KOPT-K1 (cell line): Measurements from ENCODE around the gene ARHGAP6.

Experiments
- H3K27ac ChIP-seq: fragments of 200-600 bp; sonication (generic); 2 replicates; pipeline ENCODE4 v1.5.1; 2016; ENCODE audit warnings: antibody characterized with exemption, mild to moderate bottlenecking, low read depth, low read length; ENCODE audit not compliant: poor library complexity, severe bottlenecking
- H3K36me3 ChIP-seq: fragments of 200-600 bp; sonication (generic); 2 replicates; pipeline ENCODE4 v1.5.1; 2017; ENCODE audit warnings: antibody characterized with exemption, mild to moderate bottlenecking, low read length, moderate library complexity; ENCODE audit not compliant: insufficient read depth
- H3K9me3 ChIP-seq: fragments of 200-600 bp; sonication (generic); 2 replicates; pipeline ENCODE4 v1.5.1; 2017; ENCODE audit warnings: antibody characterized with exemption, low read length, mild to moderate bottlenecking; ENCODE audit not compliant: insufficient read depth, poor library complexity, severe bottlenecking

ARHGAP6 gene

GRCh38 chrX:11665168-11666111 is at the start of gene ARHGAP6:
Gene ARHGAP6 (minus strand): TSS chrX:11665920. CDS start chrX:11664828, 1,092 bp downstream.
- H3K36me3 ChIP-seq = no peaks in the 10 kb centered on the region
- H3K27ac ChIP-seq = no peak within 1 kb of the TSS
- no peaks in the 10 kb centered on the region for H3K9me3 ChIP-seq

GRCh38 chrX:11704725-11705495 is 39.2 kb upstream of the ARHGAP6 start:
- H3K36me3 ChIP-seq = no peaks in the 10 kb centered on the region
- no peak overlapping the region for H3K27ac ChIP-seq
- H3K9me3 ChIP-seq = no peaks in the 10 kb centered on the region

- H3K27ac ChIP-seq = no peak overlapping the region
Observed at GRCh38 chrX:11703855-11704254, 38.1 kb upstream of the ARHGAP6 start.

GRCh38 chrX:11702965-11703631 is 37.4 kb upstream of the ARHGAP6 start:
- Histone ChIP-seq H3K36me3 (no peaks in the 10 kb centered on the region), H3K9me3 (no peaks in the 10 kb centered on the region), H3K27ac (no peak overlapping the region)

More at GRCh38 chrX:11703855-11704254, 38.1 kb upstream of the ARHGAP6 start:
- Histone ChIP-seq H3K9me3 (no peaks in the 10 kb centered on the region), H3K36me3 (no peaks in the 10 kb centered on the region)

- Histone ChIP-seq H3K27ac (no peak overlapping the region), H3K9me3 (no peaks in the 10 kb centered on the region), H3K36me3 (no peaks in the 10 kb centered on the region)
Observed at GRCh38 chrX:11702420-11702819, 36.7 kb upstream of the ARHGAP6 start.

- Histone ChIP-seq H3K27ac (no peak overlapping the region), H3K9me3 (no peaks in the 10 kb centered on the region), H3K36me3 (no peaks in the 10 kb centered on the region)
Observed at GRCh38 chrX:11698702-11699101, 33.0 kb upstream of the ARHGAP6 start.

GRCh38 chrX:11688201-11688600 is 22.5 kb upstream of the ARHGAP6 start:
- H3K9me3 ChIP-seq = no peaks in the 10 kb centered on the region
- no peak overlapping the region for H3K27ac ChIP-seq
- H3K36me3 ChIP-seq = no peaks in the 10 kb centered on the region

- Histone ChIP-seq H3K27ac (no peak overlapping the region), H3K9me3 (no peaks in the 10 kb centered on the region), H3K36me3 (no peaks in the 10 kb centered on the region)
Observed at GRCh38 chrX:11687157-11687556, 21.4 kb upstream of the ARHGAP6 start.

GRCh38 chrX:11683057-11683456 is 17.3 kb upstream of the ARHGAP6 start:
- Histone ChIP-seq H3K27ac (no peak overlapping the region), H3K9me3 (no peaks in the 10 kb centered on the region), H3K36me3 (no peaks in the 10 kb centered on the region)

GRCh38 chrX:11678158-11678557 is 12.4 kb upstream of the ARHGAP6 start:
- Histone ChIP-seq H3K9me3 (no peaks in the 10 kb centered on the region), H3K27ac (no peak overlapping the region), H3K36me3 (no peaks in the 10 kb centered on the region)

GRCh38 chrX:11672213-11672612 is 6.5 kb upstream of the ARHGAP6 start:
- no peaks in the 10 kb centered on the region for H3K36me3 ChIP-seq
- H3K27ac ChIP-seq = no peak overlapping the region
- no peaks in the 10 kb centered on the region for H3K9me3 ChIP-seq

- no peaks in the 10 kb centered on the region for H3K36me3 ChIP-seq
- no peak overlapping the region for H3K27ac ChIP-seq
- no peaks in the 10 kb centered on the region for H3K9me3 ChIP-seq
Observed at GRCh38 chrX:11670316-11670715, 4.6 kb upstream of the ARHGAP6 start.

- Histone ChIP-seq H3K36me3 (no peaks in the 10 kb centered on the region), H3K9me3 (no peaks in the 10 kb centered on the region), H3K27ac (no peak overlapping the region)
Observed at GRCh38 chrX:11666952-11667685, 1.4 kb upstream of the ARHGAP6 start.

- Histone ChIP-seq H3K36me3 (no peaks in the 10 kb centered on the region), H3K27ac (no peak overlapping the region), H3K9me3 (no peaks in the 10 kb centered on the region)
Observed at GRCh38 chrX:11666164-11666563, 444 bp upstream of the ARHGAP6 start.
